Neural crest cell (in vitro differentiated cells): ENCODE results near the gene LAIR2. TPM values are rescaled to one million over a fixed set of nuclear protein-coding genes. Genes with fewer than 3 reads are reported as not detected.
"Not testable (repeated sequence)": the region's sequence is repeated elsewhere in the genome, so short reads cannot be mapped to it uniquely, and the experiment has no call there.

Experiments used
- DNase-seq: peaks from one replicate; pipeline ENCODE4 v3.0.0; 2021; ENCODE audit warnings: low read depth, mixed read lengths, low spot score
- H3K27ac Mint-ChIP-seq: one replicate; pipeline ENCODE4 v1.8.0; 2021; ENCODE audit warnings: mild to moderate bottlenecking, mixed read lengths; ENCODE audit not compliant: unreplicated experiment
- H3K27me3 Mint-ChIP-seq: 2 replicates; pipeline ENCODE4 v1.8.0; 2021; ENCODE audit warnings: low read depth, mild to moderate bottlenecking, mixed read lengths
- H3K36me3 Mint-ChIP-seq: 2 replicates; pipeline ENCODE4 v1.8.0; 2021; ENCODE audit warnings: low read depth, mild to moderate bottlenecking, mixed read lengths
- H3K4me1 Mint-ChIP-seq: 2 replicates; pipeline ENCODE4 v1.8.0; 2021; ENCODE audit warnings: mixed read lengths
- H3K4me3 Mint-ChIP-seq: one replicate; pipeline ENCODE4 v1.8.0; 2021; ENCODE audit warnings: mild to moderate bottlenecking, mixed read lengths
- H3K9me3 Mint-ChIP-seq: 2 replicates; pipeline ENCODE4 v1.8.0; 2021; ENCODE audit warnings: mixed read lengths
- CTCF ChIP-seq: fragments of 200-600 bp; sonication (generic); conservative IDR thresholded peaks from 2 replicates; pipeline ENCODE4 v1.5.0; 2021; ENCODE audit warnings: antibody characterized with exemption, mild to moderate bottlenecking
- total RNA-seq: library from RNA; stranded (reverse); gene quantifications from 2 replicates; pipeline ENCODE4 v1.2.1, GENCODE V29; 2021

The LAIR2 gene
- total RNA-seq, 1 donor from 2014 or later = not detected

GRCh38 chr19:54482889-54483288 lies 19.7 kb upstream of the LAIR2 start:
- no peak for DNase-seq
- H3K27ac Mint-ChIP-seq = no peak overlapping the region
- H3K27me3 Mint-ChIP-seq = peaks cover 51% of the 10 kb centered on the region
- peaks cover 4% of the 10 kb centered on the region for H3K4me1 Mint-ChIP-seq
- H3K9me3 Mint-ChIP-seq = no peaks in the 10 kb centered on the region
- H3K36me3 Mint-ChIP-seq = no peaks in the 10 kb centered on the region
- H3K4me3 Mint-ChIP-seq = no peak overlapping the region
- no peak for TF ChIP-seq CTCF

DNA sequence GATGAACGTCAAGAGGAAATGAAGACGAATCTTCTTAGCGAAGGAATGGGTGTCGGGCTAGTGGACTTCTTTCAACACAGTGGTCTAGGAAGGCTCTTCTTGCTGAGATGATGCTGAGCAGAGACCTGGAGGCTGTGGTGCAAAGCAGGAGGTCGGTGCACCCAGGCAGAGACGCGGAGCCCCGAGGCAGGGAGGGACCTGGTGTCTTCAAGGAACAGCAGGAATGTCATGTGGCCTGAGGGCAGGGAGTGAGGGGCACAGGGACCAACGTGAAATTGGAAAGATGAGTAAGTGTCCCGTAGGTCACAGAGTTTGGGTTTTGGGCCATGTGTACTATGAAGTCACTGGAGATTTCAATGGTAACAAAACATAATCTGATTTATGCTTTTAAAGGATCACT lies 18.2 kb upstream of the LAIR2 start:
- Mint-ChIP-seq H3K27me3 (peaks cover 52% of the 10 kb centered on the region), H3K4me3 (no peak overlapping the region), H3K27ac (no peak overlapping the region), H3K4me1 (no peaks in the 10 kb centered on the region), H3K9me3 (no peaks in the 10 kb centered on the region), H3K36me3 (no peaks in the 10 kb centered on the region)
- no peak for DNase-seq
- TF ChIP-seq CTCF = no peak

DNA sequence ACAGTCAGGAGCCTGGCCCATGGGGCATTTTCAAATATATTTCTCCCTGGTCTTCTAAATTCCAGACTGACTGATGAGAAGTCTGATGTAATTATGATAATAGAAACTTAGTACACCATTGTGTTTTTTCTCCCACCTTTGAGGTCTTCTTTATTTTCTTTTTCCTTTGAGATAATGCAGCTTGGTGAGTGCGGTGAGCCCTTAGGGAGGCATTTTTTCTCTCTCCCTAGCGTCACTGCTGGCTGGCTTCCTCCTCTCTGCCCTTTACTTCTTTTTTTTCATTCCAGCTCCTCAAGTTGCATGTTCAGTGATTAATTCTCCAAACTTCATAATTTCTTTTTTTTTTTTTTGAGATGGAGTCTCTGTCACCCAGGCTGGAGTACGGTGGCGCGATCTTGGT lies 16.8 kb upstream of the LAIR2 start:
- H3K27ac Mint-ChIP-seq = no peak overlapping the region
- no peaks in the 10 kb centered on the region for H3K9me3 Mint-ChIP-seq
- no peaks in the 10 kb centered on the region for H3K4me1 Mint-ChIP-seq
- no peak for DNase-seq
- peaks cover 60% of the 10 kb centered on the region for H3K27me3 Mint-ChIP-seq
- H3K36me3 Mint-ChIP-seq = no peaks in the 10 kb centered on the region
- no peak for TF ChIP-seq CTCF
- no peak overlapping the region for H3K4me3 Mint-ChIP-seq

DNA sequence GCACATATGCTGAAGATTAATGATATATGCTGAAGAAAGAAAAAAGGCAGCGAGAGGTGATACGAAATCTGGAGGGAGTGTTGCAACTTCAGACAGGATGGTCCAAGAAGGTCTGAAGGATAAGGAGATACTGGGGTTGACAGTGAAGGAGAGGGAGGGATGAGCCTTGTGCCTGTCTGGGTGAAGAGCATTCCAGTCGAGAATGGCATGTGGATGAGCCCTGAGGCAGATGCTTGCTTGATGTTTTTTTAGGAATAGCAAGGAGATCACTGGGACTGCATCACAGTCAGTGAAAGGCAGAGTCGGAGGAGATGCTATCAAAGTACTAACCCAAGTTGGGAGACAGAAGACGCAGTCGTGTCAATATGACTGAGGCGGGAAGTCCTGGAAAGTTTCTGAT lies 13.3 kb upstream of the LAIR2 start:
- TF ChIP-seq CTCF = no peak
- H3K4me3 Mint-ChIP-seq = no peak overlapping the region
- no peaks in the 10 kb centered on the region for H3K36me3 Mint-ChIP-seq
- peaks cover 56% of the 10 kb centered on the region for H3K27me3 Mint-ChIP-seq
- H3K9me3 Mint-ChIP-seq = no peaks in the 10 kb centered on the region
- no peak for DNase-seq
- no peak overlapping the region for H3K27ac Mint-ChIP-seq
- H3K4me1 Mint-ChIP-seq = no peaks in the 10 kb centered on the region

DNA sequence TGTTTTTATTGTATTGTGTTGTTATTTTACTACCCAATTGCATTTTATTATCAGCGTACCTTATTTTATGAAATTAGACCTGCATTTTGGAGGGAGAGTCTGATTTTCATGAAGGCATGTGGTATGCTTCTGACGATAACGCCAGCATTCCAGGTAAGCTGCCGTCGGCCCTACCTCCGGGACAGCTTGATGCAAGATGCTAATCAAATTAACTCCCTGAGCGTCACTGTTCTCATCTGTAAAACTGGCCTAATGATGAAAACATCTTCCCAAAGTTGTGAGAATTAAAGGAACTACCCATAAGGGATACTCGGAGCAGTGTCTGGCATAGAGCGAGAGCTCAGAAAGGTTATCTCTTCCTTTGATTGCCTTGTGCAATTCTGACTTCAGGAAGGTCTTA lies 12.9 kb upstream of the LAIR2 start:
- no peaks in the 10 kb centered on the region for H3K9me3 Mint-ChIP-seq
- TF ChIP-seq CTCF = no peak
- DNase-seq = no peak
- H3K36me3 Mint-ChIP-seq = no peaks in the 10 kb centered on the region
- H3K27me3 Mint-ChIP-seq = peaks cover 51% of the 10 kb centered on the region
- no peak overlapping the region for H3K4me3 Mint-ChIP-seq
- no peaks in the 10 kb centered on the region for H3K4me1 Mint-ChIP-seq
- no peak overlapping the region for H3K27ac Mint-ChIP-seq

GRCh38 chr19:54492568-54492967 lies 10.1 kb upstream of the LAIR2 start:
- no peak for DNase-seq
- H3K4me3 Mint-ChIP-seq = no peak overlapping the region
- peaks cover 3% of the 10 kb centered on the region for H3K9me3 Mint-ChIP-seq
- H3K27ac Mint-ChIP-seq = no peak overlapping the region
- no peak for TF ChIP-seq CTCF
- H3K4me1 Mint-ChIP-seq = no peaks in the 10 kb centered on the region
- no peaks in the 10 kb centered on the region for H3K36me3 Mint-ChIP-seq
- H3K27me3 Mint-ChIP-seq = peaks cover 39% of the 10 kb centered on the region

GRCh38 chr19:54493056-54493455 lies 9.6 kb upstream of the LAIR2 start:
- H3K9me3 Mint-ChIP-seq, H3K27ac Mint-ChIP-seq, DNase-seq, H3K4me3 Mint-ChIP-seq, H3K4me1 Mint-ChIP-seq, H3K36me3 Mint-ChIP-seq: not testable (repeated sequence)
- H3K27me3 Mint-ChIP-seq = peaks cover 41% of the 10 kb centered on the region
